ENCODE data around the gene PRDM8. TPM values are rescaled to one million over a fixed set of nuclear protein-coding genes. Genes with fewer than 3 reads are reported as not detected.

Gene PRDM8
- total RNA-seq, 4 donors from 2014 or later = 1.4 to 5.2 (median 3.2) TPM

DNA sequence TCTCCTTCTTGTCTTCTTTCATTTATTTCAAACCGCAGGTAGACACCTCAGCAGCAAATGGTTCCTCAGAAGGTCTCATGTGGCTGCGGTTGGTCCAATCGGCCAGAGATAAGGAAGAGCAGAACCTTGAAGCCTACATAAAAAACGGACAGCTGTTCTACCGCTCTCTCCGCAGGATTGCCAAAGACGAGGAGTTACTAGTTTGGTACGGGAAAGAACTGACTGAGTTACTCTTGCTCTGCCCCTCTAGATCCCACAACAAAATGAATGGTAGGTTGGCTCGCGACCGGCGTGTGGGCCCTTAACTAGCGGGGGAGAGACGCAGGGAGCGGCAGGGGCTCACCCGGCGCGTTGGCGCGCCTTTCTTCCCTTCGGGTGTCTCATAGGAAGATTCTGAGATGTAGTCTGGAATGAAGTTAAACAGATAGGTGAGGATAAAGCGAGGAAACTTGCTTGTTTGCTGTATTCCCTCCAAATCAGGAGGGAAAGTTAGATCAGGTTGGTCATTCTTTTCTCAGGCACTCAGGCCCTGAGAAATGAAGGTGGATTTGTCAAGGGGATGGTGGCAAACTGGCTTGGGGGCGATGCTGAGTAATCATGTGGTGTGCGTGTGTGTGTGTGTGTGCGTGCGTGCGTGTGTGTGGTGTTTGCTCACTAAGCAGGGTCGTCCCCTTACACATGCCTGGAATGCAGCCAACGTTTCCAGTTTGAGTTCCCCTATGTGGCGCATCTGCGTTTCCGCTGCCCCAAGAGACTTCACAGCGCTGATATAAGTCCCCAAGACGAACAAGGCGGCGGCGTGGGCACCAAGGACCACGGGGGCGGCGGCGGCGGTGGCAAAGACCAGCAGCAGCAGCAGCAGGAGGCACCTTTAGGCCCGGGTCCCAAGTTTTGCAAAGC is 4.2 kb downstream of the PRDM8 start:
- ATAC-seq (ENCODE audit: low FRiP score) (peak; percentile 7), DNase-seq (ENCODE audit: low spot score) (peak; percentile 57)
- TF ChIP-seq, protein P1, sequence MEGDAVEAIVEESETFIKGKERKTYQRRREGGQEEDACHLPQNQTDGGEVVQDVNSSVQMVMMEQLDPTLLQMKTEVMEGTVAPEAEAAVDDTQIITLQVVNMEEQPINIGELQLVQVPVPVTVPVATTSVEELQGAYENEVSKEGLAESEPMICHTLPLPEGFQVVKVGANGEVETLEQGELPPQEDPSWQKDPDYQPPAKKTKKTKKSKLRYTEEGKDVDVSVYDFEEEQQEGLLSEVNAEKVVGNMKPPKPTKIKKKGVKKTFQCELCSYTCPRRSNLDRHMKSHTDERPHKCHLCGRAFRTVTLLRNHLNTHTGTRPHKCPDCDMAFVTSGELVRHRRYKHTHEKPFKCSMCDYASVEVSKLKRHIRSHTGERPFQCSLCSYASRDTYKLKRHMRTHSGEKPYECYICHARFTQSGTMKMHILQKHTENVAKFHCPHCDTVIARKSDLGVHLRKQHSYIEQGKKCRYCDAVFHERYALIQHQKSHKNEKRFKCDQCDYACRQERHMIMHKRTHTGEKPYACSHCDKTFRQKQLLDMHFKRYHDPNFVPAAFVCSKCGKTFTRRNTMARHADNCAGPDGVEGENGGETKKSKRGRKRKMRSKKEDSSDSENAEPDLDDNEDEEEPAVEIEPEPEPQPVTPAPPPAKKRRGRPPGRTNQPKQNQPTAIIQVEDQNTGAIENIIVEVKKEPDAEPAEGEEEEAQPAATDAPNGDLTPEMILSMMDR (IDR thresholded peaks at IDR 0.05) = no peak

DNA sequence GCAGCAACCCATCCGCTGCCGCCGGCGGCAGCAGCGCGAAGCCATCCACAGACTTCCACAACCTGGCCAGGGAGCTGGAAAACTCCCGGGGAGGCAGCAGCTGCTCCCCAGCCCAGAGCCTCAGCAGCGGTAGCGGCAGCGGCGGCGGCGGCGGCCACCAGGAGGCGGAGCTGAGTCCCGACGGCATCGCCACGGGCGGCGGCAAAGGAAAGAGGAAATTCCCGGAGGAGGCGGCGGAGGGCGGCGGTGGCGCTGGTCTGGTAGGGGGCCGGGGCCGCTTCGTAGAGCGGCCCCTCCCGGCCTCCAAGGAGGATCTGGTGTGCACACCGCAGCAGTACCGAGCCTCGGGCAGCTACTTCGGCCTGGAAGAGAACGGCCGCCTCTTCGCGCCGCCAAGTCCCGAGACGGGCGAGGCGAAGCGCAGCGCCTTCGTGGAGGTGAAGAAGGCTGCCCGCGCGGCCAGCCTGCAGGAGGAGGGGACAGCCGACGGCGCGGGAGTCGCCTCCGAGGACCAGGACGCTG is 4.9 kb downstream of the PRDM8 start:
- ATAC-seq (ENCODE audit: low FRiP score) (peak; percentile 89), DNase-seq (ENCODE audit: low spot score) (peak; percentile 73)
- TF ChIP-seq, protein P1 (IDR thresholded peaks at IDR 0.05) = peak in 1 of 3 donors; percentile 83

GRCh38 chr4:80202741-80203553 is 5.6 kb downstream of the PRDM8 start:
- TF ChIP-seq, protein P1 (IDR thresholded peaks at IDR 0.05) = no peak
- DNase-seq (ENCODE audit: low spot score) (no peak), ATAC-seq (ENCODE audit: low FRiP score) (peak; percentile 47)

GRCh38 chr4:80204433-80205011 is 7.2 kb downstream of the PRDM8 start:
- ATAC-seq (ENCODE audit: low FRiP score) (no peak), DNase-seq (ENCODE audit: low spot score) (no peak)
- TF ChIP-seq, protein P1 (IDR thresholded peaks at IDR 0.05) = no peak

- DNase-seq (ENCODE audit: low spot score) (no peak), ATAC-seq (ENCODE audit: low FRiP score) (no peak)
- TF ChIP-seq, protein P1 (IDR thresholded peaks at IDR 0.05) = no peak
Observed at GRCh38 chr4:80206111-80206510, 8.8 kb downstream of the PRDM8 start.

- DNase-seq (ENCODE audit: low spot score) = no peak
- TF ChIP-seq, protein P1 (IDR thresholded peaks at IDR 0.05) = no peak
- no peak for ATAC-seq (ENCODE audit: low FRiP score)
Observed at GRCh38 chr4:80206521-80207171, 9.3 kb downstream of the PRDM8 start.
